NT2/D1 (cell line): ENCODE data around the gene PSEN2.

Experiments used
- DNase-seq: peaks from one replicate; pipeline ENCODE4 v3.0.0-alpha.2; 2011; ENCODE audit warnings: low read depth, low spot score
- H3K27me3 ChIP-seq: 2 replicates; pipeline ENCODE4 v1.6.0; 2011; ENCODE audit warnings: mild to moderate bottlenecking; ENCODE audit not compliant: insufficient read length, insufficient read depth
- H3K36me3 ChIP-seq: 2 replicates; pipeline ENCODE4 v1.6.1; 2011; ENCODE audit warnings: mild to moderate bottlenecking, low read length, mixed read lengths; ENCODE audit not compliant: insufficient read depth, insufficient read length
- H3K4me1 ChIP-seq: 2 replicates; pipeline ENCODE4 v1.5.1; 2011; ENCODE audit not compliant: insufficient read depth, insufficient read length
- H3K4me3 ChIP-seq: 2 replicates; pipeline ENCODE4 v1.5.1; 2011; ENCODE audit warnings: low read depth; ENCODE audit not compliant: insufficient read length
- H3K9ac ChIP-seq: 2 replicates; pipeline ENCODE4 v1.6.0; 2011; ENCODE audit warnings: low read depth; ENCODE audit not compliant: insufficient read length
- H3K9me3 ChIP-seq: 2 replicates; pipeline ENCODE4 v1.5.1; 2011; ENCODE audit warnings: mild to moderate bottlenecking, low read length; ENCODE audit not compliant: insufficient read depth
- SUZ12 ChIP-seq: IDR thresholded peaks from 2 replicates; pipeline ENCODE4 v1.6.1; 2011; ENCODE audit not compliant: insufficient read length, insufficient read depth; ENCODE audit errors: extremely low read depth
- YY1 ChIP-seq: IDR thresholded peaks from 2 replicates; pipeline ENCODE4 v1.6.1; 2011; ENCODE audit not compliant: insufficient read length, insufficient read depth
- ZNF274 ChIP-seq: IDR thresholded peaks from 2 replicates; pipeline ENCODE4 v1.6.1; 2011; ENCODE audit warnings: mild to moderate bottlenecking, low read depth, low read length

PSEN2 gene

DNA sequence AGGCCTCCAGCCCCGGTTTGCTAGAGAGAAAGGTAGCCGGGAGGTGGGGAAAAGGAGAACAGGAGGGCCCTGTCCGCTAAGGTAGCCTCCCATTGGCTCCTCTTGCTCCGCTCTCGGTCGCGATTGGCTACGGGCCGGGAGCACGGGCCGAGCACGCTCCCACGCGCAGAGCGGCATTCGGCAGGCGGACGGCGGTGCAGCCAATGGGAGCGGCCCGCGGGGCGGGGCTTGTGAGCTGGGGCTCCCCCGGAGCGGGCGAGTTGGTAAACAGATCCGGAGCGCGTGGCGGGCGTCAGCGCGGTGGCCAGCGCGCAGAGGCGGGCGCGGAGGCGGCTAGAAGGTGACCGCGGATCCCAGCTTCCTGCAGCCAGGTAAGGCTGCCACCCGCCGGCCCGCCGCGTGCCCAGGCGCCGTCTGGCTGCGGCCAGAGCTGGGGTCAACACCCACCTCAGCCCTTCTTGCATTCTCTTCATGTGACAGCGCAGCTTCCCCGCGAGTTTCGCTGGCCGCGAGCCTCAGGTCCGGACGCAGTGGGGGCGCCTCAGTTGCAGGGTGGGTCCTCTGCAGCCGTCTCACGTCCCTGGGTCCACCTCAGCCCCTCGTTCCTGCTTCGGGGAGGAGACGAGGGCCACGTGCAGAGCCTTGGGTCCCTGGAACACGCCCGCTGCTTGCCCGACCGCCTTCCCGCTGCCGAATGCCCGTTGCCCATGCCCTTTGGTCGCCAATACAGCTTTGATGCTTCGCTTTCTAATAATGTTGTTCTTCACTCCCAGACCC lies 69.8 kb downstream of the PSEN2 start, which contains the start of gene COQ8A:
COQ8A (plus strand) TSS at position 266 of the 777 bp plus-strand sequence. CDS start 21,092 bp downstream, outside the sequence.
- H3K27me3 ChIP-seq: peaks cover 12% of the 10 kb centered on the region
- peak within 1 kb of the TSS; percentile 98 for H3K9ac ChIP-seq
- H3K36me3 ChIP-seq: no peaks in the 10 kb centered on the region
- H3K9me3 ChIP-seq: no peaks in the 10 kb centered on the region
- DNase-seq: peak; percentile 100
- TF ChIP-seq ZNF274: no peak
- no peak for TF ChIP-seq YY1
- no peak for TF ChIP-seq SUZ12
- H3K4me3 ChIP-seq: peak within 1 kb of the TSS; percentile 87
- H3K4me1 ChIP-seq: peaks cover 13% of the 10 kb centered on the region

DNA sequence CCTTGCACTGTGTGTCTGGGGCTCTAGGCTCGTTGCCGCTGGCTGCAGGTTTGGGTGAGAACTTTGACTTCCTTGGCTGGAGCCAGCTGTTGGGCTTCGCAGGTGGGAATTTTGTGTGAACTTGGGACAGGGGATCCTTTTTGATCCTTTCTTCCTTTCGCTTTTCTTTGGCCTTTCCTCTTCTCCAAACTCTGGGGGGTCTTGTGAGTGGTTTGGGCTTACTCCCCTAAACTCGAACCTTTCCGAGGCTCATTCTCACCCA lies 70.3 kb downstream of the PSEN2 start:
- peak overlapping the region; percentile 89 for H3K9ac ChIP-seq
- no peaks in the 10 kb centered on the region for H3K36me3 ChIP-seq
- peaks cover 14% of the 10 kb centered on the region for H3K4me1 ChIP-seq
- H3K4me3 ChIP-seq: peak overlapping the region; percentile 87
- no peaks in the 10 kb centered on the region for H3K9me3 ChIP-seq
- no peak for DNase-seq
- peaks cover 12% of the 10 kb centered on the region for H3K27me3 ChIP-seq
- no peak for TF ChIP-seq SUZ12
- TF ChIP-seq YY1: no peak
- no peak for TF ChIP-seq ZNF274

DNA sequence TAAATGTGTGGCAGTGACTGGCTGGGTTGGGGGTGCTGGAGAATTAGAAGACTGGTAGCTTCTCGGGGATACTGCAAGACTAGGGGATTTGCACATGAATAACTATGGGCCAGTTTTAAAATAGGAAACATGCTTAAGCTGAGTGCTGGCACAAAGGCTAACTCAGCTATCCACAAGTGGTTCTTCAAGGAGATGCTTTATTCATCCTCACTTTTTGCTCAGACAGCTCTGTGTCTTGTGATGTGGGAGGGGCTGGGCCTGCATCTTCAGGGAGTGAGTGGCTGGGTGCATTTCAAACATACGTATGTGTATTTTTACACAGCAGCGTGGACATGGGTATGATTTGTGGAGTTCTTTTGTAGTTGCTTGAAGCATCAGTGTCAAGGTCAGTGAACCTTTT lies 72.0 kb downstream of the PSEN2 start:
- no peak overlapping the region for H3K4me3 ChIP-seq
- H3K4me1 ChIP-seq: peaks cover 16% of the 10 kb centered on the region
- DNase-seq: no peak
- no peaks in the 10 kb centered on the region for H3K36me3 ChIP-seq
- no peak for TF ChIP-seq ZNF274
- TF ChIP-seq SUZ12: no peak
- no peak for TF ChIP-seq YY1
- 0 out of 2 replicates have a peak, but pooled peaks cover under 1% of the 10 kb centered on the region for H3K9me3 ChIP-seq
- no peak overlapping the region for H3K9ac ChIP-seq
- H3K27me3 ChIP-seq: peaks cover 12% of the 10 kb centered on the region

DNA sequence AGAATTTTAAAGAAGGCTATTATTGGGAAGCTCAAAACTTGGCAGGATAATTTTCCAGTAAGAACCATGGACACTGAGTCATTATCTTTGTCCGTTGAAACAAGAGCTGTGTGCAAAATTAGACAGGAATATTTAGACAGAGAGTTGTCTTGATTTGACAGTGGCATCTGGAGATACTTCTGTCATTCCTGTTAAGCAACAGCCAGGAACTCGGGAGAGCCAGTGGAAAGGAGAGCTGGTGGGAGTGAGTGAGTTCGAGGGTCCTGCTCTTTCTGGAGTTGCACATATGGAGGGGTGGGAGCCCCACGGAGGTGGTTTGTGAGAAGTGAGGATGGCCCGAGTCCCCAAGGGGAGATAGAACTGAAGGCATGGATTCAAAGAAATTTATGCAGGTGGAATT lies 72.7 kb downstream of the PSEN2 start:
- Histone ChIP-seq H3K27me3 (peaks cover 12% of the 10 kb centered on the region), H3K4me3 (no peak overlapping the region), H3K36me3 (no peaks in the 10 kb centered on the region), H3K4me1 (peaks cover 16% of the 10 kb centered on the region), H3K9me3 (peaks cover 8% of the 10 kb centered on the region; the same call in 1 of the 2 replicates), H3K9ac (no peak overlapping the region)
- DNase-seq: no peak
- TF ChIP-seq YY1: no peak
- no peak for TF ChIP-seq ZNF274
- TF ChIP-seq SUZ12: no peak

DNA sequence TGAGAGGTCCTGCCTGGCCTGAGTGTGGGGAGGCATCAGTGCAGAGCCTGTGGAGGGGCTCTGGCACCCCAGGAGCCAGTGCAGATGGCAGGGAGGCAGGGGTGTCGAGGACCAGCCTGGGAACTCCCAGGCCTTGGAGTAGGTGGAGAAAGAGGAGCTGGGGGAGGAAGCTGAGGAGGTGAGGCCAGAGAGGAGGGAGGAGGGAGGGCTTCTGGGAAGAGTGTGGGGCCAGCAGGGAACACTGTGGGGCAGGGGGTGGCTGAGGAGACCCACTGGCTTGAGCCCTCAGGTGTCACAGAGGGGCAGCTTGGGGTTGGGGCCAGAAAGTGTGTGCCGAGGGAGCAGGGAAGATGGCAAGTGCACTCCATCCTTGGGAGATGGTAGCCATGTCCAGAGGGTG lies 73.5 kb downstream of the PSEN2 start:
- Histone ChIP-seq H3K4me1 (peaks cover 16% of the 10 kb centered on the region), H3K27me3 (peaks cover 12% of the 10 kb centered on the region), H3K4me3 (no peak overlapping the region), H3K9ac (no peak overlapping the region), H3K9me3 (peaks cover 10% of the 10 kb centered on the region; the same call in 1 of the 2 replicates), H3K36me3 (no peaks in the 10 kb centered on the region)
- DNase-seq: no peak
- no peak for TF ChIP-seq ZNF274
- no peak for TF ChIP-seq YY1
- no peak for TF ChIP-seq SUZ12

DNA sequence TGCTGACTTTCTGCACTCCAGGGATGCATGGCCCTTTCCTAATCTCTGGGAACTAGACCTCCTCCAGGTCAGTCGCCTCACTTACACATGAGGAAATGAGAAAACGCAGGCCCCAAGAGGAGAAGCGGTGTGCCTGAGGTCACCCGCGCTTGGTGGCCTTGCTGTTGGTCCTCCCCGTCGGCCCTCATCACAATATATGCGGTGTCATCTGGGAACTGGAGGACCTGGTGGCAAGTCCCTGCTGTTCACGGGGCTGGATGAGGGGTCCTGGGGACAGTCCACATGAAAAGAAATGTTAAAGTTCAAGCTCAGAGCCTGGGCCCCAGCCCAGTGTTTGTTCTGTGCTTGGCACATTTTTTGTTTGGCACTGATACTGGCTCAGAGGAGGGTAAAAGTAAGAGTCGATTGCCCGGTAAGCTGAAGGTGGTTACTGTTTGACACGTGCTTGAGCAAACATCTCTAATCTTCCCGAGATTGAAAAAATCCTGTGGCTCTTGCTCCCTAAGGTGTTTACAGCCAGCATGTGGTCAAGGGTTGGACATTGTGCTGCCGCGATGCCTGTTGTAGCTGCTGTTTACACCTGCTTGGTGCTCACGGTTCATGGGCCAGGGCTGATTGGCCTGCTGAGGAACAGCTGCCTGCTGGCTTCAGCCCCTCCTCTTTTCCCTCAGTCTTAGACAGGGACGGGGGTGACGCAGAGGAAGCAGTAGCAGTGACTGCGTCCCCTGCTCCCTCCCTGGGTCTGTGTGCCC lies 74.9 kb downstream of the PSEN2 start:
- no peak for DNase-seq
- Histone ChIP-seq H3K9ac (no peak overlapping the region), H3K36me3 (no peaks in the 10 kb centered on the region), H3K9me3 (peaks cover 10% of the 10 kb centered on the region; the same call in 1 of the 2 replicates), H3K4me1 (peaks cover 15% of the 10 kb centered on the region), H3K4me3 (no peak overlapping the region), H3K27me3 (peaks cover 10% of the 10 kb centered on the region)
- no peak for TF ChIP-seq YY1
- no peak for TF ChIP-seq ZNF274
- TF ChIP-seq SUZ12: no peak
